ENCODE results near the gene KLF12.

DNA sequence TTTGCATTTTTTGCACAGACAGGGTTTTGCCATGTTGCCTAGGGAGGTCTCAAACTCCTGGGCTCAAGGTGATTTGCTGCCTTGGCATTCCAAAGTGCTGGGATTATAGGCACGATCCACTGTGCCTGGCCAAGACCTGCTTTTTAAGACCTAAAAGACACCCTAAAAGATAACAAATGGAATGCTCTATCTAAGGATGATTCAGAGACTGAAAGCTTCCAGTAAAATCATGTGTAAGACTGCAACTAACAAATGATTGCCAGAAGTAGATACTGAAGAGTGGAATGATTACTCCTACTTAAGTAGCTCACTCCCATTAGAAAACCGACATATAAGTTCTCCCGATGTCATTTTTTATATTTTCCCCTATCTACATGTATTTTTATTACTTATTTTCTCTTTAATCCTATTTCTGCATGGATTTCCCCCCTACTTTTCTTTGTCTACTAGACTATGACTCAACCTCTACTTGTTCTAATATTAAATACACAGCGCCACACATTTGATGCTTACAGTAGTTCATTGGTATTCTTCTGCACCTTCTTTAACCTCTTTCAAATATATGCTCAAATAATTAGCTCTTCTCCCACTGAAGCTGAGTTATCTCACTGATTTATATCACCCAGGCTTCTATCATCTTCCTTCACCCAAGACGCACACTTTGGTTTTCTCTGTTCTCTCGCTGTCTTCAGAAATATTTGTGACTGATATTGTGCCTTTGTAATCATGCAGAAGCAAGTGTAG, 32.2 kb upstream of the KLF12 start:
- no peak for TF ChIP-seq POLR2A (IDR thresholded peaks at IDR 0.05; ENCODE audit: low read length)
- TF ChIP-seq GATA1 (IDR thresholded peaks at IDR 0.05; ENCODE audit: low read depth, low read length), result no peak
